D341Med (cell line): ENCODE data around the gene PANK3.
A peak's percentile ranks its signal among the peaks of the same experiment; 100 is the strongest.
"Not testable (repeated sequence)": the region's sequence is repeated elsewhere in the genome, so short reads cannot be mapped to it uniquely, and the experiment has no call there.

ENCODE experiments used
- DNase-seq: peaks from one replicate; pipeline ENCODE4 v3.0.0; 2012; ENCODE audit warnings: low spot score

PANK3 gene

GRCh38 chr5:168550656-168551055 is 28.5 kb downstream of the PANK3 start:
- DNase-seq, result no peak

DNA sequence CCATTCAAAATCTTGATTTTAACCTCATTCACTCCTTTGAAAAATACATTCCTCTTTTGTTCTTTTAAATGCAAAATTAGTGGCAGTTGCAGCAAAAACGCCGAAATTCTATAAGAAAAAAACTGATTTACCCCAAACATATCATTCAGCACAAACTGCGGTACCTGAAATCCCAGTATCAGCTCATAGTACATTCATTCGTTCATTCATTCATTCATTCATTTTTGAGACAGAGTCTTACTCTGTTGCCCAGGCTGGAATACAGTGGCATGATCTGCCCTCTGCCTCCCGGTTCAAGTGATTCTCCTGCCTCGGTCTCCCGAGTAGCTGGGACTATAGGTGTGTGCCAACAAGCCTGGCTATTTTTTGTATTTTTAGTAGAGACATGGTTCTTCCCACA is 29.6 kb downstream of the PANK3 start:
- no peak for DNase-seq

- no peak for DNase-seq
These were observed 42.0 kb downstream of the PANK3 start for GRCh38 chr5:168537176-168537575.

DNA sequence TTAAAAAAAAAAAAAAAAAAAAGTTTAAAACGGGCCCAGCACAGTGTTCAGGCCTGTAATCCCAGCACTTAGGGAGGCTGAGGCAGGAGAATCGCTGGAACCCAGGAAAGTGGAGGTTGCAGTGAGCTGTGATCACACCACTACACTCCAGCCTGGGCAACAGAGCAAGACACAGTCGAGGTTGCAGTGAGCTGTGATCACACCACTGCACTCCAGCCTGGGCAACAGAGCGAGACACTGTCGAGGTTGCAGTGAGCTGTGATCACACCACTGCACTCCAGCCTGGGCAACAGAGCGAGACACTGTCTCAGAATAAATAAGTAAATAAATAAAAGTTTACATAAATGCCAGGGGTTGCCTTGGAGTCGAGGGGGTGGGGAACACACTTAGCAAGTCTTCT is 44.8 kb downstream of the PANK3 start:
- DNase-seq, result not testable (repeated sequence)

DNA sequence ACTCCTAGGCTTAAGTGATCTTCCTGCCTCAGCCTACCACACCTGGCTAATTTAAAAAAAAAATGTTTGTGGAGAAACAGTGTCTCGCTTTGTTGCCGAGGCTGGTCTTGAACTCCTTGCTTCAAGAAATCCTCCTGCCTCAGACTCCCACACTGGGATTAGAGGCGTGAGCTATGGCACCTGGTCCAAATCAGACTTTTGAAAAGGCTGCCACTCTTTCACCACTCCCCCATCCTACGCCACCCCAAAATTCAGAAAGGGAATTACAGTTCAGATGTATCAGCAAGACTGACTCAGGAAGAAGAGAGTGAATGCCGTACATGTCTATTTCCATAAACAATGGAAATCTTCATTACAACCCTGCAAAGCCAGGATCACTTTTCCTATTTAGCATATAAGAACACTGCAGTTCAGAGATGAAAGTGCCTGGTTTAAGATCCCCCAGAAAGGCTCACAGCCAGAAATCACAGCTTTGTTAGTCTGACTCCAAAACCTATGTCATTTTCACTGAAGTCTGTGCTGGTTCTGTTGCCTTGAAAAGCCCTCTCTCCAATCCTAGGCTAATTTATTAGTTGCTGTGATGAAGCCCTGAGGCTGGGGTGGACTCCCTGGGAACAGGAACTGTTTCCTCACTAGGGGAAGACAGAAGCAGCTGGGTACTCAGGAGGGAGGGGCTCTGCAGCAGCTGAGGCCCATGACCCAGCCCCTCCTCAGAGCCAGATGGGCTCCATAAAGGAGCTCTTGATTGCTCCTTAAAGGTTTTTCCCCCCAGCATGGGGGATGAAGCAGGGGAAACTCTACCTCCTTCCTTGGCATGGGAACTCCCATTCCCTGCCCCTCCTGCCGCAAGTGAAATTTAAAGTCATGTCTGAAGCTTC is 46.9 kb downstream of the PANK3 start:
- no peak for DNase-seq

DNA sequence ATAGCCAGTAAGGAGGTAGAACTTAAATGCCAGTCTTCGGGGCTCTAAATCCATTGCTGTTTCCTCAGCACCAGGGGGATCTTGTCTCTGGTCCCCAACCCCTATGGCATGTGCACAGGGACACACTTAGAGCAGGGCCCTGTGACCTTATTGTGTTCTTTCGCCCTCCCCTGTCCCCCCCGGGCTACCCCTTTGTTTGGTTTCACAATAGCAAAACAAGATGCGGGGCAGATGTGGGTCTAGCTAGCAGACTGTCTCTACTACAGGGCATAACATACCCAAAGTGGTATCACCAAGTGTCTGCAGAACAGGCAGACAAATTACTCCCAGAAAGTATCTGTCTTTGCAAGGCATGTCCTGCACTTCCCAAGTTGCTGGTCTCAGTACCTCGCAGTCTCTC is 48.0 kb downstream of the PANK3 start:
- no peak for DNase-seq

- DNase-seq, result no peak
These were observed 48.5 kb downstream of the PANK3 start for GRCh38 chr5:168530621-168531150.

GRCh38 chr5:168529374-168530234 is 49.6 kb downstream of the PANK3 start:
- DNase-seq, result peak; percentile 60

DNA sequence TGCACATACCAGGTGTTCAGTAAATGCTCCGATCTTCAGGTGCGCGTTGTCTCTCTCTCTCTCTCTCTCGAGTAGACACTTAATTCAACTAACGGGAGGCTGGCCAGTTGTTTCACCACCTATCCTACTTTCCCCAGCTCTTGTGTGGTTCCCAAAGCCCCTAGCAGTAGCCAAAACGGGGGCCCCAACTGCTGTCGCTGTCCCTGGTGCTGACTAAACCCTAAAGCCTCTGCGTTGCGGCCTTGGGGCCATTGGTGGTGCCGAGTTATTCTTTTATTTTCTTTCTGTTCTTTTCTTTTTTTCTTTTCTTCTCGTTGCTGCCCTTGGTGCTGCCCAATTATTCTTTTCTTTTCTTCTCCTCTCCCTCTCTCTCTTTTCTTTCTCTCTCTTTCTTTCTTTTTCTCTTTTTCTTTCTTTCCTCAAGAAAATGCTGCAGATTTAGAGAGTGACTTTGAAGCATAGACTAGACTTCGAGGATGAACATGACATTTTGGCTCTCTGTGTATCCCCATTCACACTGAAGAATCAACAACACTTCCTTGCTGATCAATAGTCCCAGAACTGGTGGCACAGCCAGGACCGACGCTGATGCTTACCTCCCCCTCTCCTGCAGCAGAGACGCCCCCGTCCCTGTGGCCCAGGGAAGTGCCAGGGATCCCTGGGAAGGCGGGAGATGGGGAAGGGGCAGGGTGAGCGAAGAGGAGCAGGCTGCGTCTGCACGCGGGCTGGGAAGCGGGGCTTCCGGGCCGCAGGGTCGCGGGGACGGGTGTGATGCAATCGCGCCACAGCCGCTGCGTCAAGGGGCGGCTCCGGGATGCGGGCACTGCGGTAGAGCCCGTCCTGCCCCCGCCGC is 50.4 kb downstream of the PANK3 start, which contains the start of gene FBLL1:
Gene FBLL1 (plus strand): TSS at position 785 of the 853 bp plus-strand sequence. CDS start 200 bp downstream, outside the sequence.
- peak; percentile 89 for DNase-seq

- DNase-seq, result no peak
These were observed 51.3 kb downstream of the PANK3 start for GRCh38 chr5:168527756-168528295.

- DNase-seq, result no peak
These were observed 53.3 kb downstream of the PANK3 start for GRCh38 chr5:168525856-168526255.

GRCh38 chr5:168513861-168514428 is 65.2 kb downstream of the PANK3 start:
- DNase-seq, result no peak

- DNase-seq, result no peak
These were observed 76.5 kb downstream of the PANK3 start for GRCh38 chr5:168502563-168503237.
